Fibroblast of peridontal ligament (primary cell): Measurements from ENCODE around the gene CHST12.
A peak's percentile ranks its signal among the peaks of the same experiment; 100 is the strongest.
"Not testable (repeated sequence)": the region's sequence is repeated elsewhere in the genome, so short reads cannot be mapped to it uniquely, and the experiment has no call there.

Experiments
- DNase-seq: peaks from one replicate; pipeline ENCODE4 v3.0.0-alpha.2; 2010; ENCODE audit errors: extremely low read depth

Gene CHST12

GRCh38 chr7:2460188-2460587, 56.8 kb downstream of the CHST12 start:
- no peak for DNase-seq

- DNase-seq: no peak
Measured at GRCh38 chr7:2460641-2461040, 57.2 kb downstream of the CHST12 start.

- DNase-seq: no peak
Measured at GRCh38 chr7:2461268-2462026, 58.0 kb downstream of the CHST12 start.

GRCh38 chr7:2462731-2463130, 59.3 kb downstream of the CHST12 start:
- no peak for DNase-seq

- DNase-seq: no peak
Measured at GRCh38 chr7:2465928-2466327, 62.5 kb downstream of the CHST12 start.

GRCh38 chr7:2466675-2467074, 63.3 kb downstream of the CHST12 start:
- DNase-seq: no peak

- DNase-seq: no peak
Measured at GRCh38 chr7:2468227-2468626, 64.8 kb downstream of the CHST12 start.

- not testable (repeated sequence) for DNase-seq
Measured at GRCh38 chr7:2469460-2470203, 66.2 kb downstream of the CHST12 start.

- DNase-seq: no peak
Measured at GRCh38 chr7:2470204-2471021, 67.0 kb downstream of the CHST12 start.

GRCh38 chr7:2471022-2471329, 67.6 kb downstream of the CHST12 start:
- no peak for DNase-seq

GRCh38 chr7:2471396-2471795, 68.0 kb downstream of the CHST12 start:
- no peak for DNase-seq

GRCh38 chr7:2472739-2473138, 69.3 kb downstream of the CHST12 start:
- no peak for DNase-seq

GRCh38 chr7:2473496-2474180, 70.2 kb downstream of the CHST12 start:
- DNase-seq: no peak

GRCh38 chr7:2474224-2474623, 70.8 kb downstream of the CHST12 start:
- no peak for DNase-seq

GRCh38 chr7:2474813-2475677, 71.6 kb downstream of the CHST12 start:
- no peak for DNase-seq

- DNase-seq: no peak
Measured at GRCh38 chr7:2475678-2476015, 72.2 kb downstream of the CHST12 start.

- no peak for DNase-seq
Measured at GRCh38 chr7:2476298-2476697, 72.9 kb downstream of the CHST12 start, which contains the start of gene GRIFIN. Gene GRIFIN, minus strand, starts transcription at chr7:2476398. Its CDS starts 15 bp downstream, at chr7:2476383.

GRCh38 chr7:2476776-2477446, 73.5 kb downstream of the CHST12 start:
- no peak for DNase-seq

- DNase-seq: peak; percentile 34
Measured at GRCh38 chr7:2477447-2478398, 74.3 kb downstream of the CHST12 start.
